IPS-20b (cell line): ENCODE results near the gene PIEZO1.

Experiments
- H3K27ac ChIP-seq: one replicate; pipeline ENCODE4 v1.5.1; 2013; ENCODE audit warnings: low read length
- H3K27me3 ChIP-seq: 2 replicates; pipeline ENCODE4 v1.6.1; 2013; ENCODE audit warnings: mild to moderate bottlenecking, low read length, inconsistent platforms; ENCODE audit not compliant: insufficient read depth
- H3K36me3 ChIP-seq: 2 replicates; pipeline ENCODE4 v1.6.1; 2013; ENCODE audit warnings: low read depth, mild to moderate bottlenecking, inconsistent platforms, low read length, moderate library complexity; ENCODE audit not compliant: insufficient read depth
- H3K4me1 ChIP-seq: 2 replicates; pipeline ENCODE4 v1.6.1; 2013; ENCODE audit warnings: mild to moderate bottlenecking, control low read depth, inconsistent platforms, low read length, moderate library complexity; ENCODE audit not compliant: insufficient read depth
- H3K4me3 ChIP-seq: 2 replicates; pipeline ENCODE4 v1.5.1; 2013; ENCODE audit warnings: mild to moderate bottlenecking, low read length, inconsistent platforms
- H3K9ac ChIP-seq: 2 replicates; pipeline ENCODE4 v1.6.1; 2013; ENCODE audit warnings: low read depth, mild to moderate bottlenecking, inconsistent platforms, low read length, moderate library complexity
- H3K9me3 ChIP-seq: 2 replicates; pipeline ENCODE4 v1.6.1; 2013; ENCODE audit warnings: mild to moderate bottlenecking, low read depth, low read length, inconsistent platforms; ENCODE audit not compliant: insufficient read depth

PIEZO1 gene

GRCh38 chr16:88758944-88759244 lies 26.1 kb downstream of the PIEZO1 start:
- Histone ChIP-seq H3K36me3 (no peaks in the 10 kb centered on the region), H3K27ac (peak overlapping the region; percentile 55), H3K9me3 (no peaks in the 10 kb centered on the region), H3K4me3 (no peak overlapping the region), H3K4me1 (peaks cover 23% of the 10 kb centered on the region), H3K27me3 (no peaks in the 10 kb centered on the region), H3K9ac (peak overlapping the region; percentile 10; the same call in 1 of the 2 replicates)

- H3K9ac ChIP-seq, result peak overlapping the region; percentile 10; the same call in 1 of the 2 replicates
- peak overlapping the region; percentile 55 for H3K27ac ChIP-seq
- H3K4me1 ChIP-seq, result peaks cover 19% of the 10 kb centered on the region
- no peak overlapping the region for H3K4me3 ChIP-seq
- no peaks in the 10 kb centered on the region for H3K36me3 ChIP-seq
- H3K27me3 ChIP-seq, result no peaks in the 10 kb centered on the region
- no peaks in the 10 kb centered on the region for H3K9me3 ChIP-seq
Observed at GRCh38 chr16:88758227-88758943, 26.6 kb downstream of the PIEZO1 start.

GRCh38 chr16:88755745-88756443 lies 29.1 kb downstream of the PIEZO1 start:
- peaks cover 14% of the 10 kb centered on the region; the same call in 1 of the 2 replicates for H3K4me1 ChIP-seq
- no peaks in the 10 kb centered on the region for H3K36me3 ChIP-seq
- H3K9ac ChIP-seq, result no peak overlapping the region; the same call in 1 of the 2 replicates
- no peaks in the 10 kb centered on the region for H3K27me3 ChIP-seq
- no peak overlapping the region for H3K4me3 ChIP-seq
- no peak overlapping the region for H3K27ac ChIP-seq
- no peaks in the 10 kb centered on the region for H3K9me3 ChIP-seq

GRCh38 chr16:88754912-88755744 lies 29.9 kb downstream of the PIEZO1 start:
- no peaks in the 10 kb centered on the region for H3K36me3 ChIP-seq
- peak overlapping the region; percentile 33; the same call in 1 of the 2 replicates for H3K4me3 ChIP-seq
- no peaks in the 10 kb centered on the region for H3K9me3 ChIP-seq
- peak overlapping the region; percentile 87 for H3K27ac ChIP-seq
- peaks cover 14% of the 10 kb centered on the region; the same call in 1 of the 2 replicates for H3K4me1 ChIP-seq
- peak overlapping the region; percentile 53; the same call in 1 of the 2 replicates for H3K9ac ChIP-seq
- H3K27me3 ChIP-seq, result no peaks in the 10 kb centered on the region

GRCh38 chr16:88754109-88754911 lies 30.7 kb downstream of the PIEZO1 start:
- Histone ChIP-seq H3K4me3 (no peak overlapping the region), H3K4me1 (peaks cover 9% of the 10 kb centered on the region; the same call in 1 of the 2 replicates), H3K9ac (no peak overlapping the region), H3K36me3 (no peaks in the 10 kb centered on the region), H3K9me3 (no peaks in the 10 kb centered on the region), H3K27ac (no peak overlapping the region), H3K27me3 (no peaks in the 10 kb centered on the region)

- H3K9me3 ChIP-seq, result no peaks in the 10 kb centered on the region
- no peaks in the 10 kb centered on the region for H3K27me3 ChIP-seq
- no peak overlapping the region for H3K4me3 ChIP-seq
- peaks cover 4% of the 10 kb centered on the region; the same call in 1 of the 2 replicates for H3K4me1 ChIP-seq
- H3K9ac ChIP-seq, result no peak overlapping the region
- no peaks in the 10 kb centered on the region for H3K36me3 ChIP-seq
- H3K27ac ChIP-seq, result no peak overlapping the region
Observed at GRCh38 chr16:88753602-88754001, 31.4 kb downstream of the PIEZO1 start.

GRCh38 chr16:88753191-88753590 lies 31.8 kb downstream of the PIEZO1 start:
- Histone ChIP-seq H3K27ac (no peak overlapping the region), H3K9me3 (no peaks in the 10 kb centered on the region), H3K4me1 (peaks cover 4% of the 10 kb centered on the region; the same call in 1 of the 2 replicates), H3K27me3 (no peaks in the 10 kb centered on the region), H3K4me3 (no peak overlapping the region), H3K9ac (no peak overlapping the region), H3K36me3 (no peaks in the 10 kb centered on the region)

- Histone ChIP-seq H3K9ac (no peak overlapping the region), H3K4me3 (no peak overlapping the region), H3K9me3 (no peaks in the 10 kb centered on the region), H3K27ac (no peak overlapping the region), H3K4me1 (peaks cover 4% of the 10 kb centered on the region; the same call in 1 of the 2 replicates), H3K27me3 (no peaks in the 10 kb centered on the region), H3K36me3 (no peaks in the 10 kb centered on the region)
Observed at GRCh38 chr16:88752386-88753002, 32.5 kb downstream of the PIEZO1 start.

- Histone ChIP-seq H3K27me3 (no peaks in the 10 kb centered on the region), H3K9me3 (no peaks in the 10 kb centered on the region), H3K4me1 (peaks cover 4% of the 10 kb centered on the region; the same call in 1 of the 2 replicates), H3K4me3 (no peak overlapping the region), H3K36me3 (no peaks in the 10 kb centered on the region), H3K9ac (no peak overlapping the region), H3K27ac (no peak overlapping the region)
Observed at GRCh38 chr16:88750854-88751253, 34.2 kb downstream of the PIEZO1 start.

GRCh38 chr16:88749358-88749757 lies 35.7 kb downstream of the PIEZO1 start:
- no peak overlapping the region for H3K27ac ChIP-seq
- H3K4me1 ChIP-seq, result no peaks in the 10 kb centered on the region
- H3K27me3 ChIP-seq, result no peaks in the 10 kb centered on the region
- H3K36me3 ChIP-seq, result no peaks in the 10 kb centered on the region
- H3K9me3 ChIP-seq, result no peaks in the 10 kb centered on the region
- H3K9ac ChIP-seq, result no peak overlapping the region
- H3K4me3 ChIP-seq, result no peak overlapping the region
